ENCODE data around the gene EXOC6B.

- TF ChIP-seq EZH2phosphoT487 (IDR thresholded peaks at IDR 0.05; ENCODE audit: insufficient read depth, low read depth) (no peak), EZH2 (IDR thresholded peaks at IDR 0.05; ENCODE audit: insufficient read depth, poor library complexity, severe bottlenecking) (no peak)
Observed at GRCh38 chr2:72208225-72208624, 617.6 kb downstream of the EXOC6B start.
